Trophoblast cell (in vitro differentiated cells and primary cell): ENCODE measurements around the gene MCM3AP.

Experiments
- DNase-seq, 2 donors: peaks; one replicate each; pipeline ENCODE4 v3.0.0-alpha.2; 2016
- H2AFZ ChIP-seq: 2 replicates; pipeline ENCODE4 v1.6.1; 2013; ENCODE audit warnings: low read length, moderate library complexity, mild to moderate bottlenecking; ENCODE audit not compliant: insufficient read depth, poor library complexity
- H2AK5ac ChIP-seq: 2 replicates; pipeline ENCODE4 v1.6.1; 2013; ENCODE audit warnings: mild to moderate bottlenecking, low read length
- H2BK120ac ChIP-seq: 2 replicates; pipeline ENCODE4 v1.6.1; 2013; ENCODE audit warnings: low read length, mild to moderate bottlenecking, moderate library complexity; ENCODE audit not compliant: insufficient read depth, poor library complexity
- H2BK12ac ChIP-seq: 2 replicates; pipeline ENCODE4 v1.6.1; 2013; ENCODE audit warnings: mild to moderate bottlenecking, low read length, moderate library complexity
- H2BK5ac ChIP-seq: 2 replicates; pipeline ENCODE4 v1.6.1; 2013; ENCODE audit warnings: low read length, low read depth, moderate library complexity, mild to moderate bottlenecking; ENCODE audit not compliant: poor library complexity
- H3K14ac ChIP-seq: 2 replicates; pipeline ENCODE4 v1.6.1; 2013; ENCODE audit warnings: mild to moderate bottlenecking, low read length
- H3K18ac ChIP-seq: 2 replicates; pipeline ENCODE4 v1.6.1; 2013; ENCODE audit warnings: mild to moderate bottlenecking, low read length
- H3K23ac ChIP-seq: 2 replicates; pipeline ENCODE4 v1.6.1; 2013; ENCODE audit warnings: low read length
- H3K27ac ChIP-seq: 2 replicates; pipeline ENCODE4 v1.5.1; 2013; ENCODE audit warnings: low read depth, mild to moderate bottlenecking, inconsistent platforms, low read length, moderate library complexity
- H3K27me3 ChIP-seq: 2 replicates; pipeline ENCODE4 v1.6.1; 2013; ENCODE audit warnings: inconsistent platforms, mild to moderate bottlenecking, low read length, moderate library complexity; ENCODE audit not compliant: insufficient read depth
- H3K36me3 ChIP-seq, 2 experiments: 1 replicate in 1 of 2; 2 replicates in 1 of 2; pipeline ENCODE4 v1.6.1; 2013; ENCODE audit warnings: low read length in 2 of 2, mild to moderate bottlenecking in 2 of 2, moderate library complexity in 1 of 2; ENCODE audit not compliant: insufficient read depth in 2 of 2, control insufficient read depth in 1 of 2
- H3K4ac ChIP-seq: 2 replicates; pipeline ENCODE4 v1.6.1; 2013; ENCODE audit warnings: low read depth, mild to moderate bottlenecking, low read length, moderate library complexity
- H3K4me1 ChIP-seq, 2 experiments: 1 replicate in 1 of 2; 2 replicates in 1 of 2; pipeline ENCODE4 v1.6.1; 2013; ENCODE audit warnings: low read length in 2 of 2, mild to moderate bottlenecking in 2 of 2, moderate library complexity in 1 of 2; ENCODE audit not compliant: insufficient read depth in 2 of 2, control insufficient read depth in 1 of 2
- H3K4me2 ChIP-seq: 2 replicates; pipeline ENCODE4 v1.6.1; 2013; ENCODE audit warnings: inconsistent platforms, mild to moderate bottlenecking, low read length, moderate library complexity
- H3K4me3 ChIP-seq: 2 replicates; pipeline ENCODE4 v1.5.1; 2013; ENCODE audit warnings: mild to moderate bottlenecking, low read depth, low read length, inconsistent platforms
- H3K79me1 ChIP-seq: one replicate; pipeline ENCODE4 v1.6.1; 2013; ENCODE audit warnings: low read length
- H3K79me2 ChIP-seq: 2 replicates; pipeline ENCODE4 v1.6.1; 2013; ENCODE audit warnings: low read length, mild to moderate bottlenecking; ENCODE audit not compliant: control insufficient read depth, insufficient read depth, poor library complexity
- H3K9ac ChIP-seq: 2 replicates; pipeline ENCODE4 v1.6.1; 2013; ENCODE audit warnings: mild to moderate bottlenecking, low read length
- H3K9me3 ChIP-seq: 2 replicates; pipeline ENCODE4 v1.6.1; 2013; ENCODE audit warnings: low read depth, mild to moderate bottlenecking, control low read depth, inconsistent platforms, low read length; ENCODE audit not compliant: insufficient read depth
- H4K12ac ChIP-seq: 2 replicates; pipeline ENCODE4 v1.6.1; 2013; ENCODE audit warnings: low read depth, mild to moderate bottlenecking, low read length, moderate library complexity
- H4K8ac ChIP-seq: 2 replicates; pipeline ENCODE4 v1.6.1; 2013; ENCODE audit warnings: low read depth, mild to moderate bottlenecking, low read length, moderate library complexity
- H4K91ac ChIP-seq: one replicate; pipeline ENCODE4 v1.6.1; 2013; ENCODE audit warnings: low read depth, mild to moderate bottlenecking, low read length, moderate library complexity
- WGBS: extraction: QIAGEN DNeasy Blood & Tissue Kit; methylation state at CpG from one replicate; pipeline ENCODE4 v1.1.7; 2013; ENCODE audit warnings: missing lambda C conversion rate; ENCODE audit not compliant: insufficient read length, insufficient coverage; ENCODE audit errors: extremely low coverage; 5-methylcytosine and 5-hydroxymethylcytosine counted together

Gene MCM3AP

DNA sequence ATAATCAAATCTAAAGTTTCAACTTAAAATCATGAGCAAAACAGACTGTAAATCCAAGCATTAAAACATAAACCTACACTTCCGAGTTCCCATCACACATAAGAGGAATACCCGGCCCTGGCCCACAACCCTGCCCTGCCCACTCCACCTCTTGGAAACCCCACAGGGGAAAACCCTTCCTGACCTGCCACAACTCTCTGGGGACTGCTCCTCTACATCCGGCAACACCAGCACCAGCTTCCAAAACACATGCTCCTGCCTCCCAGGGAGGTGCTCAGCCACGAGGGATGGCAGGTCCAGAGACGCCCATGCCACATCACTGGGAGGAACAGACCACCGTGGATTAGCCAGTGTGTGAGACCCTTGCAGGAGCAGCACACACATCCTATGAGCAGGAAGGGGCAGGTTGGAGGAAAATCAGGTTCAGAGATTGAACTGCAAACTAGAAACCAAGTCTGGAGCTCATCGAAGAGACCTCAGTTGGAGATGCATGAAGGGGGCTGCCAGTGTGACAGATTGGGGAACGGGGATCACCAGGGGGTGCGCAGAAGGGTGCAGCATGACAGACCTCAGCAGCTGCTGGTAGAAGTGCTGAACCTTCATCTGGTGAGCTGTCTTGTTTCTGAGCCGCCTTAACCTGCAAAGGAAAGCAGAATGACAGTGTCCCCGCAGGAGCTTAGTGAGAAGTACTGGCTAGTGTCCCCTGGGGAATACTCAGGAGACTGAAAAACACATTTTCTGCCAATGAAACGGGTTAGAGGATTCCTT is 31.0 kb downstream of the MCM3AP start:
- no peak overlapping the region for H4K12ac ChIP-seq
- no peaks in the 10 kb centered on the region for H3K27me3 ChIP-seq
- H3K4ac ChIP-seq = no peak overlapping the region
- H4K91ac ChIP-seq = no peak overlapping the region
- H3K4me1 ChIP-seq = no peaks in the 10 kb centered on the region
- H3K23ac ChIP-seq = no peak overlapping the region
- H3K9me3 ChIP-seq = peaks cover 2% of the 10 kb centered on the region
- no peak overlapping the region for H3K4me3 ChIP-seq
- H2BK120ac ChIP-seq = no peak overlapping the region
- no peak overlapping the region for H3K9ac ChIP-seq
- no peak overlapping the region for H4K8ac ChIP-seq
- no peak overlapping the region for H3K18ac ChIP-seq
- DNase-seq = no peak
- H3K4me2 ChIP-seq = no peak overlapping the region
- H3K14ac ChIP-seq = no peak overlapping the region
- no peak overlapping the region for H2AK5ac ChIP-seq
- H3K36me3 ChIP-seq = peaks cover 63 to 74% of the 10 kb centered on the region in 2 experiments
- no peak overlapping the region for H2AFZ ChIP-seq
- WGBS = no CpG with 5 or more reads among the region's 12 CpGs
- no peak overlapping the region for H3K27ac ChIP-seq
- H2BK12ac ChIP-seq = no peak overlapping the region
- no peaks in the 10 kb centered on the region for H3K79me2 ChIP-seq
- no peaks in the 10 kb centered on the region for H3K79me1 ChIP-seq
- H2BK5ac ChIP-seq = no peak overlapping the region

DNA sequence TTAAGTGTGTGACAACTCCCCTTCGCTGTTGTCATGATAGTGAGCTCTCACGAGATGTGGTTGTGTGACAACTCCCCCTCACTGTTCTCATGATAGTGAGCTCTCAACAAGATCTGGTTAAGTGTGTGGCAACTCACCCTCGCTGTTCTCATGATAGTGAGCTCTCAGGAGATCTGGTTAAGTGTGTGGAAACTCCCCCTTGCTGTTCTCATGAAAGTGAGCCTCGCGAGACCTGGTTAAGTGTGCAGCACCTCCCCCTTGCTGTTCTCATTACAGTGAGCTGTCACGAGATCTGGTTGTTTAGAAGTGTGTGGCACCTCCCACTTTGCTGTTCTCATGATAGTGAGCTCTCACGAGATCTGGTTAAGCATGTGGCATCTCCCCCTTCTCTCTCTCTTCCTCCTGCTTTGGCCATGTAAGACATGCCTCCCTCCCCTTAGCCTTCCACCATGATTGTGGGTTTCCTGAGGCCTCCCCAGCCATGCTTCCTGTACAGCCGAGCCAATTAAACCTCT is 31.7 kb downstream of the MCM3AP start:
- H3K9ac ChIP-seq = no peak overlapping the region
- H3K27ac ChIP-seq = no peak overlapping the region
- no peak overlapping the region for H3K18ac ChIP-seq
- H4K91ac ChIP-seq = no peak overlapping the region
- H4K12ac ChIP-seq = no peak overlapping the region
- no peak overlapping the region for H3K4me3 ChIP-seq
- no peaks in the 10 kb centered on the region for H3K79me1 ChIP-seq
- H3K79me2 ChIP-seq = no peaks in the 10 kb centered on the region
- no peak overlapping the region for H2AK5ac ChIP-seq
- H3K27me3 ChIP-seq = no peaks in the 10 kb centered on the region
- no peaks in the 10 kb centered on the region for H3K4me1 ChIP-seq
- H2BK5ac ChIP-seq = no peak overlapping the region
- no peak overlapping the region for H2BK12ac ChIP-seq
- no peak for DNase-seq
- no peak overlapping the region for H3K4ac ChIP-seq
- H2AFZ ChIP-seq = no peak overlapping the region
- H4K8ac ChIP-seq = no peak overlapping the region
- H3K4me2 ChIP-seq = no peak overlapping the region
- no peaks in the 10 kb centered on the region for H3K9me3 ChIP-seq
- peaks cover 61 to 76% of the 10 kb centered on the region in 2 experiments for H3K36me3 ChIP-seq
- no peak overlapping the region for H3K14ac ChIP-seq
- no peak overlapping the region for H2BK120ac ChIP-seq
- H3K23ac ChIP-seq = no peak overlapping the region
- no CpG with 5 or more reads among the region's 8 CpGs for WGBS

DNA sequence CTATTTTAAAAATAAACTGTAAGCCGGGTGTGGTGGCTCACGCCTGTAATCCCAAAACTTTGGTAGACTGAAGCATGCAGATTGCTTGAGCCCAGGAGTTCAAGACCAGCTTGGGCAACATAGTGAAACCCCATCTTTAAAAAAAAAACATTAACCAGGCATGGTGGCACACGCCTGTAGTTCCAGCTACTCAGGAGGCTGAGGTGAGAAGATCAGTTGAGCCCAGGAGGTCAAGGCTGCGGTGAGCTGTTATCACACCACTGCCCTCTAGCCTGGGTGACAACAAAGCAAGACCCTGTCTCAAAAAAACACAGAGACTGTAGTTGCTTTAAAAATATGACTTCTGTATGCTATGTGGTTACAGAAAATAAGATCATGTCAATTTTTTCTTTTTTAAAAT is 32.6 kb downstream of the MCM3AP start:
- Histone ChIP-seq H3K4me2 (no peak overlapping the region), H3K27me3 (no peaks in the 10 kb centered on the region), H3K9me3 (no peaks in the 10 kb centered on the region), H3K79me2 (no peaks in the 10 kb centered on the region), H4K8ac (no peak overlapping the region), H2BK120ac (no peak overlapping the region), H3K23ac (no peak overlapping the region), H3K14ac (no peak overlapping the region), H3K27ac (no peak overlapping the region), H3K4ac (no peak overlapping the region), H2BK5ac (no peak overlapping the region), H3K79me1 (no peaks in the 10 kb centered on the region), H2AK5ac (no peak overlapping the region), H3K18ac (no peak overlapping the region), H2BK12ac (no peak overlapping the region), H4K91ac (no peak overlapping the region), H3K9ac (no peak overlapping the region), H3K36me3 (peaks cover 63 to 76% of the 10 kb centered on the region in 2 experiments), H4K12ac (no peak overlapping the region), H3K4me3 (no peak overlapping the region), H3K4me1 (no peaks in the 10 kb centered on the region), H2AFZ (no peak overlapping the region)
- DNase-seq = no peak
- WGBS = no CpG with 5 or more reads among the region's 4 CpGs

DNA sequence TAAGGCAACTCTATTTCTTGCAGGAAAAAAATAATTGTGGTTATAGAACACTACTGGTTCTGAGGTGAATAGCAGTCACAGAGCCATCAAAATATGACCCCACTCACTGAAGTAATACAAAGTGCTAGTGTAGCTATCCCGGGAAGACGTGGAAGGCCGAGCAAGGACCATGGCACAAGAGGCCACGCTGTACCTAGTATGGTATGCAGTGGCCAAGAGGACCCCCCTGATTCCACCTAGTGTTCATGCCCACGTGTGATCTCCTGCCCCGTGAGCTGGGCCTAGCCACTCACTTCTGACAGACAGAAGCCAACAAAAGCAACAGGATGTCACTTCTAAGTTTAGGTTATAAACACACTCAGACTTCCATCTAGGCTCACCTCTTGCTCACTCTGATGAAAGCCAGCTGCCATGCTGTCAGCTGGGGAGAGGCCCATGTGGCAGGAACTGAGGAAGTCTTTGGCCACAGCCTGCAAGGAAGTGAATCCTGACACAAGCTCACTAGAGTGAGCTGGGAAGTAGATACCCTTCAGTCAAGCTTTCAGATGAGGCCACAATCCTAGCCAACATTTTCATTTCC is 35.2 kb downstream of the MCM3AP start:
- no peak for DNase-seq
- no peak overlapping the region for H2BK5ac ChIP-seq
- H3K27ac ChIP-seq = no peak overlapping the region
- WGBS = no CpG with 5 or more reads among the region's 6 CpGs
- no peak overlapping the region for H2BK120ac ChIP-seq
- no peak overlapping the region for H2AK5ac ChIP-seq
- no peaks in the 10 kb centered on the region for H3K4me1 ChIP-seq
- no peaks in the 10 kb centered on the region for H3K27me3 ChIP-seq
- no peaks in the 10 kb centered on the region for H3K79me2 ChIP-seq
- peaks cover 53 to 70% of the 10 kb centered on the region in 2 experiments for H3K36me3 ChIP-seq
- no peaks in the 10 kb centered on the region for H3K79me1 ChIP-seq
- no peak overlapping the region for H3K9ac ChIP-seq
- H3K9me3 ChIP-seq = no peaks in the 10 kb centered on the region
- no peak overlapping the region for H3K18ac ChIP-seq
- H3K14ac ChIP-seq = no peak overlapping the region
- no peak overlapping the region for H4K8ac ChIP-seq
- H3K23ac ChIP-seq = no peak overlapping the region
- no peak overlapping the region for H4K91ac ChIP-seq
- no peak overlapping the region for H2AFZ ChIP-seq
- no peak overlapping the region for H3K4ac ChIP-seq
- H3K4me2 ChIP-seq = no peak overlapping the region
- no peak overlapping the region for H3K4me3 ChIP-seq
- no peak overlapping the region for H4K12ac ChIP-seq
- no peak overlapping the region for H2BK12ac ChIP-seq
